Measurements from ENCODE around the gene CMTM6.

GRCh38 chr3:32488474-32489008 is 14.1 kb downstream of the CMTM6 start:
- no peak for TF ChIP-seq POLR2A (IDR thresholded peaks at IDR 0.05)
- TF ChIP-seq CTCF (IDR thresholded peaks at IDR 0.05), result no peak
